Activated naive CD8-positive, alpha-beta T cell treated with anti-CD3 and anti-CD28 coated beads for 36 hours (primary cell): ENCODE measurements around the gene BRI3BP. TPM values are rescaled to one million over a fixed set of nuclear protein-coding genes. Genes with fewer than 3 reads are reported as not detected.

Experiments used
- DNase-seq: peaks from one replicate; pipeline ENCODE4 v3.0.0; 2021
- H3K27ac Mint-ChIP-seq: one replicate; pipeline ENCODE4 v1.8.0; 2022; ENCODE audit warnings: mild to moderate bottlenecking, moderate library complexity, mixed read lengths
- H3K27me3 Mint-ChIP-seq: one replicate; pipeline ENCODE4 v1.8.0; 2022; ENCODE audit warnings: mild to moderate bottlenecking, mixed read lengths
- H3K36me3 Mint-ChIP-seq: one replicate; pipeline ENCODE4 v1.8.0; 2021; ENCODE audit warnings: mild to moderate bottlenecking, mixed read lengths
- H3K4me1 Mint-ChIP-seq: one replicate; pipeline ENCODE4 v1.8.0; 2021; ENCODE audit warnings: mixed read lengths
- H3K4me3 Mint-ChIP-seq: one replicate; pipeline ENCODE4 v1.8.0; 2022; ENCODE audit warnings: mild to moderate bottlenecking, moderate library complexity, mixed read lengths
- H3K9me3 Mint-ChIP-seq: one replicate; pipeline ENCODE4 v1.8.0; 2022; ENCODE audit warnings: mixed read lengths
- total RNA-seq, 2 experiments: library from RNA; stranded (reverse); gene quantifications; one replicate each; pipeline ENCODE4 v1.2.3, GENCODE V29; 2021

Gene BRI3BP
- total RNA-seq, 2 experiments from 2014 or later, result 32.8 to 33.3 TPM

GRCh38 chr12:125079648-125080645 lies 86.5 kb downstream of the BRI3BP start:
- H3K36me3 Mint-ChIP-seq, result peaks cover 16% of the 10 kb centered on the region
- no peak overlapping the region for H3K27ac Mint-ChIP-seq

More at GRCh38 chr12:125079648-125080645, 86.5 kb downstream of the BRI3BP start:
- DNase-seq, result no peak
- H3K9me3 Mint-ChIP-seq, result no peaks in the 10 kb centered on the region
- H3K4me3 Mint-ChIP-seq, result no peak overlapping the region
- H3K4me1 Mint-ChIP-seq, result no peaks in the 10 kb centered on the region
- no peaks in the 10 kb centered on the region for H3K27me3 Mint-ChIP-seq

Other genes with a start within 250 kb of the BRI3BP start
- gene SCARB1, start 129.8 kb upstream of the BRI3BP start, total RNA-seq, result 10 to 100 TPM; 40.3 to 43.8 TPM
- 100 to 1,000 TPM; 927 to 944 TPM for gene UBC, start 79.0 kb upstream of the BRI3BP start, total RNA-seq
- gene DHX37, start 4.5 kb upstream of the BRI3BP start, total RNA-seq, result 10 to 100 TPM; 51.0 to 51.2 TPM
- 10 to 100 TPM; 16.0 to 17.0 TPM for gene AACS, start 71.8 kb downstream of the BRI3BP start, total RNA-seq
- gene TMEM132B, start 192.7 kb downstream of the BRI3BP start, total RNA-seq, result not detected